Thyroid gland (tissue), 4 donors: ENCODE measurements around the gene DGKD.

Experiments used
- CTCF ChIP-seq, 6 experiments: fragments of 200-600 bp in 3 of 6; fragments of 450-650 bp in 3 of 6; sonication (generic) in 3 of 6; IDR thresholded peaks; one replicate each; pipeline ENCODE4 v1.5.1; 2016 to 2019; ENCODE audit warnings: antibody characterized with exemption in 6 of 6, mild to moderate bottlenecking in 2 of 6, inconsistent platforms in 1 of 6, moderate library complexity in 1 of 6
- POLR2A ChIP-seq, 2 donors: fragments of 450-650 bp; IDR thresholded peaks; one replicate each; pipeline ENCODE4 v1.6.1; 2017; ENCODE audit warnings: antibody characterized with exemption in 2 of 2, mild to moderate bottlenecking in 2 of 2, moderate library complexity in 1 of 2

DNA sequence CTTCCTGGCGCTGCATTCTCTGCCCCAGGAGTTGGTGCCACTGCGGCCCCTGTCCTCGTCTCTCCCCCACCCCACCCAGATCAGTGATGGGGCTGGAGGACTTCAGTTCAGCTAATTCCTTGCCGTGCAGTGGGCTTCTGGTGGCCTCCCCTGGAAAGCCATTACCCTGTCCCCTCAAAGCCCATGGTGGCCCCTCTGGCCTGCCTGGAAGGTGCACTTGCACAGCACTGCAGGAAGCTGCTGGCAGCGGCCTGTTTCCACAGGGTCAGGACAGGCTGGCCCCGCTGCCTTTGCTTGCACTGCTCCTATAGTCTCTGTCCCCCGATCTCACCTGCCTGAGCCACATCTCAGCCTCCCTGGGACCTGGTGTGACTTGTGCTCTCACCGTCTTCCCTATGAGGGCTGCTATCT lies 107.2 kb downstream of the DGKD start:
- TF ChIP-seq CTCF (IDR thresholded peaks at IDR 0.05) (no peak), POLR2A (IDR thresholded peaks at IDR 0.05) (no peak)
